Ovary (tissue), 9 donors: ENCODE data around the gene COMMD10. TPM values are rescaled to one million over a fixed set of nuclear protein-coding genes. Genes with fewer than 3 reads are reported as not detected.

Source experiments
- DNase-seq, 5 donors: peaks; one replicate each; pipeline ENCODE4 v3.0.0-alpha.2; 2019 to 2020
- H3K27ac ChIP-seq, 2 donors: fragments of 200-600 bp; one replicate each; pipeline versions ENCODE4 v1.5.1 to v1.8.0; 2019 to 2022
- H3K27me3 ChIP-seq: fragments of 200-600 bp; one replicate; pipeline ENCODE4 v1.8.0; 2022
- H3K36me3 ChIP-seq: fragments of 200-600 bp; sonication (generic); one replicate; pipeline ENCODE4 v1.5.1; 2019
- H3K4me1 ChIP-seq: one replicate; pipeline ENCODE4 v1.8.1; 2013; ENCODE audit warnings: mild to moderate bottlenecking, moderate library complexity; ENCODE audit not compliant: insufficient read depth
- H3K4me3 ChIP-seq: fragments of 200-600 bp; sonication (generic); one replicate; pipeline ENCODE4 v1.5.1; 2017
- H3K9me3 ChIP-seq, 2 donors: fragments of 200-600 bp in 1 of 2; sonication (generic) in 1 of 2; one replicate each; pipeline versions ENCODE4 v1.5.1 to v1.8.1; 2013 to 2019; ENCODE audit warnings: mild to moderate bottlenecking in 1 of 2, moderate library complexity in 1 of 2
- EP300 ChIP-seq: sonication (generic); formaldehyde crosslinking; IDR thresholded peaks from one replicate; pipeline ENCODE4 v1.6.1; 2017; ENCODE audit warnings: antibody characterized with exemption
- POLR2A ChIP-seq: fragments of 450-650 bp; IDR thresholded peaks from one replicate; pipeline ENCODE4 v1.6.1; 2017; ENCODE audit warnings: antibody characterized with exemption, mild to moderate bottlenecking, moderate library complexity
- WGBS, 3 donors: extraction: QIAGEN DNeasy Blood & Tissue Kit in 1 of 3; methylation state at CpG; one replicate each; pipeline versions ENCODE4 v1.1.5 to v1.1.7; 2013 to 2017; 5-methylcytosine and 5-hydroxymethylcytosine counted together
- intact Hi-C, 4 donors: fragments of 100-400 bp; cut with DNase I; formaldehyde crosslinking; loops; one replicate each; pipeline versions ENCODE4 v1.11.0 to v1.15.1; 2022 to 2023
- polyA plus RNA-seq, 2 donors: library from polyadenylated mRNA; stranded (reverse); fragments of 200-250 nt in 1 of 2; fragments of 350-450 nt in 1 of 2; fragmentation: Illumina TruSeq in 1 of 2; extraction: RNeasy Lipid Tissue Mini Kit (QIAGEN cat#74804) in 1 of 2; gene quantifications; one replicate each; pipeline ENCODE4 v1.2.3, GENCODE V29; 2013 to 2014
- small RNA-seq: library from RNA; depleted of rRNA; stranded (forward); fragments of <200 nt; gene quantifications from one replicate; pipeline ENCODE3, GENCODE V24; 2016
- total RNA-seq, 7 donors: library from RNA; depleted of rRNA in 2 of 7; stranded (reverse); fragments of >200 nt in 2 of 7; fragmentation: NEBNext Ultra II Directional in 3 of 7; extraction: Animal tissue kit (Norgen Biotek cat#: 25700) in 3 of 7; gene quantifications; one replicate each; pipeline versions ENCODE4 v1.1.0 to v1.2.4, GENCODE V29; 2016 to 2023
- TF ChIP-seq, protein P1 (sequence below), 3 donors: fragments of 450-650 bp in 2 of 3; fragments of 200-600 bp in 1 of 3; IDR thresholded peaks; one replicate each; pipeline versions ENCODE4 v1.5.1 to v1.8.0; 2016 to 2022; ENCODE audit warnings: antibody characterized with exemption in 3 of 3, mild to moderate bottlenecking in 1 of 3
- donor health status: DM: no; HTN: no; CAD: no; lungs with moderate emphysema.
- donor health status: DM: no; HTN: no; CAD: no.
- donor health status: Bipolar disorder and iron deficiency.
- donor health status: DM: yes; HTN: yes; CAD: no.
- donor health status: DM: no; HTN: no; CAD: no.
- donor health status: DM: yes; HTN: yes; CAD: no.

The COMMD10 gene
- total and polyA plus RNA-seq, 9 donors, result 19.6 to 45.9 (median 26.2) TPM

GRCh38 chr5:116318091-116318854 is 233.4 kb downstream of the COMMD10 start:
- TF ChIP-seq, protein P1, sequence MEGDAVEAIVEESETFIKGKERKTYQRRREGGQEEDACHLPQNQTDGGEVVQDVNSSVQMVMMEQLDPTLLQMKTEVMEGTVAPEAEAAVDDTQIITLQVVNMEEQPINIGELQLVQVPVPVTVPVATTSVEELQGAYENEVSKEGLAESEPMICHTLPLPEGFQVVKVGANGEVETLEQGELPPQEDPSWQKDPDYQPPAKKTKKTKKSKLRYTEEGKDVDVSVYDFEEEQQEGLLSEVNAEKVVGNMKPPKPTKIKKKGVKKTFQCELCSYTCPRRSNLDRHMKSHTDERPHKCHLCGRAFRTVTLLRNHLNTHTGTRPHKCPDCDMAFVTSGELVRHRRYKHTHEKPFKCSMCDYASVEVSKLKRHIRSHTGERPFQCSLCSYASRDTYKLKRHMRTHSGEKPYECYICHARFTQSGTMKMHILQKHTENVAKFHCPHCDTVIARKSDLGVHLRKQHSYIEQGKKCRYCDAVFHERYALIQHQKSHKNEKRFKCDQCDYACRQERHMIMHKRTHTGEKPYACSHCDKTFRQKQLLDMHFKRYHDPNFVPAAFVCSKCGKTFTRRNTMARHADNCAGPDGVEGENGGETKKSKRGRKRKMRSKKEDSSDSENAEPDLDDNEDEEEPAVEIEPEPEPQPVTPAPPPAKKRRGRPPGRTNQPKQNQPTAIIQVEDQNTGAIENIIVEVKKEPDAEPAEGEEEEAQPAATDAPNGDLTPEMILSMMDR (IDR thresholded peaks at IDR 0.05), result no peak
- no peak for TF ChIP-seq POLR2A
- no peak for TF ChIP-seq EP300
- H3K4me3 ChIP-seq, result no peak overlapping the region
- H3K36me3 ChIP-seq, result no peaks in the 10 kb centered on the region
- intact Hi-C loops, result no loop called here
- no peaks in the 10 kb centered on the region for H3K4me1 ChIP-seq
- H3K27me3 ChIP-seq, result no peaks in the 10 kb centered on the region
- peaks cover 0 to 5% of the 10 kb centered on the region in 2 donors for H3K9me3 ChIP-seq
- H3K27ac ChIP-seq, result no peak overlapping the region
- DNase-seq, result no peak
- WGBS, 3 donors, result 92 to 97% (median 94%) methylated on average over 4 of the region's 4 CpGs

- intact Hi-C loops, result no loop called here
- Histone ChIP-seq H3K4me1 (no peaks in the 10 kb centered on the region), H3K36me3 (no peaks in the 10 kb centered on the region), H3K4me3 (no peak overlapping the region), H3K9me3 (peaks cover 0 to 5% of the 10 kb centered on the region in 2 donors), H3K27ac (no peak overlapping the region), H3K27me3 (no peaks in the 10 kb centered on the region)
- TF ChIP-seq EP300 (no peak), POLR2A (no peak)
- TF ChIP-seq, protein P1 (IDR thresholded peaks at IDR 0.05), result no peak
- no peak for DNase-seq
Measured at GRCh38 chr5:116320486-116320885, 235.7 kb downstream of the COMMD10 start.

GRCh38 chr5:116329503-116329902 is 244.7 kb downstream of the COMMD10 start:
- 84 to 97% (median 86%) methylated on average over 5 of the region's 5 CpGs for WGBS, 3 donors
- intact Hi-C loops, result no loop called here
- H3K9me3 ChIP-seq, result no peaks in the 10 kb centered on the region

GRCh38 chr5:116340799-116341198 is 256.0 kb downstream of the COMMD10 start:
- no peaks in the 10 kb centered on the region for H3K27me3 ChIP-seq
- intact Hi-C loops, result no loop called here
- no peaks in the 10 kb centered on the region for H3K9me3 ChIP-seq
- H3K4me3 ChIP-seq, result no peak overlapping the region
- no peak overlapping the region for H3K27ac ChIP-seq
- H3K36me3 ChIP-seq, result no peaks in the 10 kb centered on the region
- TF ChIP-seq, protein P1 (IDR thresholded peaks at IDR 0.05), result no peak
- TF ChIP-seq POLR2A, result no peak
- no peak for TF ChIP-seq EP300
- WGBS, 3 donors, result 92 to 98% (median 95%) methylated on average over 2 of the region's 2 CpGs
- H3K4me1 ChIP-seq, result no peaks in the 10 kb centered on the region
- DNase-seq, result no peak

More at GRCh38 chr5:116329503-116329902, 244.7 kb downstream of the COMMD10 start:
- no peaks in the 10 kb centered on the region for H3K27me3 ChIP-seq
- H3K4me1 ChIP-seq, result no peaks in the 10 kb centered on the region
- no peak for DNase-seq
- H3K27ac ChIP-seq, result no peak overlapping the region
- TF ChIP-seq POLR2A, result no peak
- TF ChIP-seq, protein P1 (IDR thresholded peaks at IDR 0.05), result no peak
- TF ChIP-seq EP300, result no peak
- no peak overlapping the region for H3K4me3 ChIP-seq
- H3K36me3 ChIP-seq, result no peaks in the 10 kb centered on the region

Small RNA genes lying within 50 kb of the gene (small RNA-seq; reads per million reads assigned to genes)
- gene HMGN2P27, result not detected
- gene RNU6-644P, result not detected

Other genes starting within 250 kb of the COMMD10 start
- 10 to 100 TPM; 29.4 to 49.4 (median 33.8) TPM for gene ATG12, start 243.5 kb upstream of the COMMD10 start, total RNA-seq
- 10 to 100 TPM; 32.4 to 39.2 TPM for gene ATG12, start 243.5 kb upstream of the COMMD10 start, polyA plus RNA-seq
- gene AP3S1, start 243.1 kb upstream of the COMMD10 start, total RNA-seq, result 10 to 100 TPM; 49.6 to 97.3 (median 83.7) TPM
- gene AP3S1, start 243.1 kb upstream of the COMMD10 start, polyA plus RNA-seq, result 100 to 1,000 TPM in 1 of 2 donors, 10 to 100 TPM in 1; 87.2 to 176 TPM
- gene LVRN, start 122.5 kb upstream of the COMMD10 start, total RNA-seq, result 1 to 10 TPM in 6 of 7 donors, under 1 TPM in 1; 0.53 to 5.6 (median 1.4) TPM
- gene LVRN, start 122.5 kb upstream of the COMMD10 start, polyA plus RNA-seq, result 1 to 10 TPM; 1.6 to 2.7 TPM
- gene ARL14EPL, start 52.6 kb upstream of the COMMD10 start, total RNA-seq, result not detected
- under 1 TPM in 1 of 2 donors, not detected in 1; 0.88 TPM for gene ARL14EPL, start 52.6 kb upstream of the COMMD10 start, polyA plus RNA-seq